CD14-positive monocyte (primary cell): ENCODE results near the gene PRKCA. TPM values are rescaled to one million over a fixed set of nuclear protein-coding genes. Genes with fewer than 3 reads are reported as not detected.

Experiments
- DNase-seq, 3 donors: peaks; one replicate each; pipeline ENCODE4 v3.0.0-alpha.2; 2011 to 2022
- H2AFZ ChIP-seq: 2 replicates; pipeline ENCODE4 v1.6.0; 2012; ENCODE audit warnings: mild to moderate bottlenecking, low read depth, low read length, inconsistent platforms; ENCODE audit not compliant: insufficient read depth, poor library complexity, severe bottlenecking
- H3K27ac ChIP-seq, 2 donors: 1 replicate in 1 of 2; 2 replicates in 1 of 2; pipeline ENCODE4 v1.5.1; 2012 to 2013; ENCODE audit warnings: low read length in 2 of 2, control low read depth in 1 of 2, inconsistent platforms in 1 of 2, low read depth in 1 of 2, mild to moderate bottlenecking in 1 of 2
- H3K27me3 ChIP-seq, 2 donors: one replicate each; pipeline versions ENCODE4 v1.6.0 to v1.6.1; 2011 to 2013; ENCODE audit warnings: low read length in 2 of 2; ENCODE audit not compliant: control insufficient read depth in 2 of 2, insufficient read depth in 2 of 2
- H3K36me3 ChIP-seq, 2 donors: replicated peaks in 1 of 2; 1 replicate in 1 of 2; 2 replicates in 1 of 2; pipeline versions ENCODE4 v1.5.1 to v1.6.1; 2012 to 2013; ENCODE audit warnings: low read length in 2 of 2, control low read depth in 1 of 2, inconsistent platforms in 1 of 2, mild to moderate bottlenecking in 1 of 2; ENCODE audit not compliant: insufficient read depth in 2 of 2, control insufficient read depth in 1 of 2
- H3K4me1 ChIP-seq, 2 donors: 1 replicate in 1 of 2; 2 replicates in 1 of 2; pipeline versions ENCODE4 v1.5.1 to v1.6.1; 2012 to 2013; ENCODE audit warnings: low read length in 2 of 2, control low read depth in 1 of 2, inconsistent platforms in 1 of 2, mild to moderate bottlenecking in 1 of 2, moderate library complexity in 1 of 2; ENCODE audit not compliant: insufficient read depth in 2 of 2, control insufficient read depth in 1 of 2
- H3K4me2 ChIP-seq: replicated peaks from 2 replicates; pipeline ENCODE3; 2012; ENCODE audit warnings: low read length, moderate library complexity, mild to moderate bottlenecking; ENCODE audit not compliant: poor library complexity, severe bottlenecking; ENCODE audit errors: extremely low read depth
- H3K4me3 ChIP-seq, 3 experiments: fragments of 200-600 bp in 1 of 3; sonication (generic) in 1 of 3; replicated peaks in 1 of 3; 1 replicate in 2 of 3; 2 replicates in 1 of 3; pipeline ENCODE4 v1.5.1; 2011 to 2013; ENCODE audit warnings: low read length in 3 of 3, mild to moderate bottlenecking in 3 of 3, control low read depth in 2 of 3, low read depth in 2 of 3, inconsistent platforms in 1 of 3, moderate library complexity in 1 of 3
- H3K79me2 ChIP-seq: 2 replicates; pipeline ENCODE4 v1.6.0; 2012; ENCODE audit warnings: mild to moderate bottlenecking, control low read depth, inconsistent platforms, low read length, moderate library complexity; ENCODE audit not compliant: insufficient read depth
- H3K9ac ChIP-seq: 2 replicates; pipeline ENCODE4 v1.6.0; 2017; ENCODE audit warnings: low read length, mild to moderate bottlenecking; ENCODE audit not compliant: insufficient read depth, poor library complexity, severe bottlenecking
- H3K9me3 ChIP-seq, 2 donors: replicated peaks in 1 of 2; 1 replicate in 1 of 2; 2 replicates in 1 of 2; pipeline versions ENCODE4 v1.5.1 to v1.6.1; 2012 to 2013; ENCODE audit warnings: low read length in 2 of 2, control low read depth in 1 of 2; ENCODE audit not compliant: control insufficient read depth in 1 of 2, insufficient read depth in 1 of 2
- H4K20me1 ChIP-seq: 2 replicates; pipeline ENCODE4 v1.6.0; 2012; ENCODE audit warnings: mild to moderate bottlenecking, low read length, control low read depth, moderate library complexity; ENCODE audit not compliant: insufficient read depth
- H3K27ac Mint-ChIP-seq, 7 donors: one replicate each; pipeline ENCODE4 v1.8.0; 2020; ENCODE audit warnings: mild to moderate bottlenecking in 7 of 7, mixed read lengths in 7 of 7, moderate library complexity in 6 of 7, inconsistent platforms in 2 of 7
- H3K27me3 Mint-ChIP-seq, 3 donors: one replicate each; pipeline ENCODE4 v1.8.0; 2021 to 2022; ENCODE audit warnings: low read depth in 3 of 3, mild to moderate bottlenecking in 3 of 3, mixed read lengths in 3 of 3, moderate library complexity in 3 of 3, inconsistent platforms in 1 of 3
- H3K36me3 Mint-ChIP-seq, 2 donors: one replicate each; pipeline ENCODE4 v1.8.0; 2020; ENCODE audit warnings: mixed read lengths in 2 of 2, inconsistent platforms in 1 of 2, mild to moderate bottlenecking in 1 of 2
- H3K4me1 Mint-ChIP-seq: one replicate; pipeline ENCODE4 v1.8.0; 2020; ENCODE audit warnings: mild to moderate bottlenecking, mixed read lengths
- H3K4me3 Mint-ChIP-seq, 2 donors: one replicate each; pipeline ENCODE4 v1.8.0; 2020; ENCODE audit warnings: mild to moderate bottlenecking in 2 of 2, mixed read lengths in 2 of 2, moderate library complexity in 1 of 2
- H3K9me3 Mint-ChIP-seq, 7 donors: one replicate each; pipeline ENCODE4 v1.8.0; 2020 to 2022; ENCODE audit warnings: mixed read lengths in 7 of 7, mild to moderate bottlenecking in 6 of 7, moderate library complexity in 6 of 7, inconsistent platforms in 2 of 7
- WGBS: methylation state at CpG from one replicate; pipeline ENCODE4 v1.1.5; 2013; ENCODE audit warnings: missing lambda C conversion rate; ENCODE audit not compliant: insufficient coverage; 5-methylcytosine and 5-hydroxymethylcytosine counted together
- intact Hi-C, 2 donors: fragments of 100-400 bp; cut with micrococcal nuclease; formaldehyde crosslinking; loops; one replicate each; pipeline versions ENCODE4 v1.15.0 to v1.15.1; 2023
- polyA plus RNA-seq, 3 donors: library from polyadenylated mRNA; depleted of rRNA in 1 of 3; unstranded in 2 of 3; stranded (reverse) in 1 of 3; fragments of 300-500 nt in 2 of 3; fragments of >200 nt in 1 of 3; fragmentation: Illumina TruSeq in 2 of 3; gene quantifications; 1 replicate in 2 of 3; 2 replicates in 1 of 3; pipeline ENCODE4 v1.2.3, GENCODE V29; 2012 to 2021
- TF ChIP-seq, protein P1 (sequence below): fragments of 200-600 bp; IDR thresholded peaks from one replicate; pipeline ENCODE4 v1.8.0; 2022; ENCODE audit warnings: antibody characterized with exemption, mild to moderate bottlenecking

Gene PRKCA
- polyA plus RNA-seq, 3 donors, result 0.22 to 7.1 (median 0.30) TPM

DNA sequence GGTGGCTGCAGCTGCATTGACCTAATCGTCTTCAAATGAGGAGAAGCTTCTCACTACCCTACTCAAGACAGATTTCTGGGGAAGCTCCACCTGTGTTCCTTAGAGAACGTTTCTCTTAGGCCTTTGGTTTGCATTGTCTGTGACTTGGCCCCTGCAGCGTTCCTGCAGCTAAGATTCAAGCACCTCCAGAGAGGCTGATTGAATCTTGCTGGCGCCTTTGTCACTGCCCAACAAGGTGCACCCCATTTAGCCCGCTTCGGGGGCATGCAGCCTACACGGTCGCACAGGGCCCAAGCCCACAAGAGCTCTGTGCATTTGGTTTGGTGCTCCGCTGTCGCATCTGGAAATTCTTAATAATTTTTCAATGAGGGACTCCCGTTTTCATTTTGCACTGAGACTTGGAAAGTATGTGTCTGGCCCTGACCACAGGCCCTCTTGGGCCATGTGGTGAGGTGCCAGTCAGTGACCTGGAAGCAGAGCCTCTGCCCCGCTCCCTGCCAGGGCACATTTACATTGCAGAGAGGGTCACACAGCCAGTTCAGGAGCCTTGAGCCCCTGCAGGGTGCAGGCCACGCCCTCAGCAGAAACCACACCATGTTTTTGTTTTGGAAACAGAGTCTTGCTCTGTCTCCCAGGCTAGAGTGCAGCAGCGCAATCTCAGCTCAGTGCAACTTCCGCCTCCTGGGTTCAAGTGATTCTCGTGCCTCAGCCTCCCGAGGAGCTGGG is 481.4 kb downstream of the PRKCA start:
- H3K27me3 ChIP-seq, result no peaks in the 10 kb centered on the region
- Mint-ChIP-seq H3K27me3 (peaks cover 0 to 5% (median 0%) of the 10 kb centered on the region in 3 donors), H3K4me1 (no peaks in the 10 kb centered on the region), H3K9me3 (peaks cover 0 to 1% (median 0%) of the 10 kb centered on the region in 7 donors), H3K4me3 (no peak overlapping the region), H3K27ac (no peak overlapping the region), H3K36me3 (peaks cover 35 to 42% of the 10 kb centered on the region in 2 donors)
- H2AFZ ChIP-seq, result no peak overlapping the region
- 97% methylated on average over 17 of the region's 17 CpGs for WGBS
- no peaks in the 10 kb centered on the region for H3K79me2 ChIP-seq
- peaks cover 11 to 44% of the 10 kb centered on the region in 2 donors for H3K36me3 ChIP-seq
- TF ChIP-seq, protein P1, sequence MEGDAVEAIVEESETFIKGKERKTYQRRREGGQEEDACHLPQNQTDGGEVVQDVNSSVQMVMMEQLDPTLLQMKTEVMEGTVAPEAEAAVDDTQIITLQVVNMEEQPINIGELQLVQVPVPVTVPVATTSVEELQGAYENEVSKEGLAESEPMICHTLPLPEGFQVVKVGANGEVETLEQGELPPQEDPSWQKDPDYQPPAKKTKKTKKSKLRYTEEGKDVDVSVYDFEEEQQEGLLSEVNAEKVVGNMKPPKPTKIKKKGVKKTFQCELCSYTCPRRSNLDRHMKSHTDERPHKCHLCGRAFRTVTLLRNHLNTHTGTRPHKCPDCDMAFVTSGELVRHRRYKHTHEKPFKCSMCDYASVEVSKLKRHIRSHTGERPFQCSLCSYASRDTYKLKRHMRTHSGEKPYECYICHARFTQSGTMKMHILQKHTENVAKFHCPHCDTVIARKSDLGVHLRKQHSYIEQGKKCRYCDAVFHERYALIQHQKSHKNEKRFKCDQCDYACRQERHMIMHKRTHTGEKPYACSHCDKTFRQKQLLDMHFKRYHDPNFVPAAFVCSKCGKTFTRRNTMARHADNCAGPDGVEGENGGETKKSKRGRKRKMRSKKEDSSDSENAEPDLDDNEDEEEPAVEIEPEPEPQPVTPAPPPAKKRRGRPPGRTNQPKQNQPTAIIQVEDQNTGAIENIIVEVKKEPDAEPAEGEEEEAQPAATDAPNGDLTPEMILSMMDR, result no peak
- no peak overlapping the region for H3K4me2 ChIP-seq
- no peak overlapping the region for H3K4me3 ChIP-seq
- intact Hi-C loops, result loop anchor here in 1 of 2 donors (5.0 kb wide), 1 partner anchor 48 kb away; no protein-coding TSS in a partner anchor
- H3K27ac ChIP-seq, result no peak overlapping the region
- H3K4me1 ChIP-seq, result no peaks in the 10 kb centered on the region
- no peaks in the 10 kb centered on the region for H3K9me3 ChIP-seq
- no peak for DNase-seq
- H4K20me1 ChIP-seq, result no peaks in the 10 kb centered on the region
- no peak overlapping the region for H3K9ac ChIP-seq

DNA sequence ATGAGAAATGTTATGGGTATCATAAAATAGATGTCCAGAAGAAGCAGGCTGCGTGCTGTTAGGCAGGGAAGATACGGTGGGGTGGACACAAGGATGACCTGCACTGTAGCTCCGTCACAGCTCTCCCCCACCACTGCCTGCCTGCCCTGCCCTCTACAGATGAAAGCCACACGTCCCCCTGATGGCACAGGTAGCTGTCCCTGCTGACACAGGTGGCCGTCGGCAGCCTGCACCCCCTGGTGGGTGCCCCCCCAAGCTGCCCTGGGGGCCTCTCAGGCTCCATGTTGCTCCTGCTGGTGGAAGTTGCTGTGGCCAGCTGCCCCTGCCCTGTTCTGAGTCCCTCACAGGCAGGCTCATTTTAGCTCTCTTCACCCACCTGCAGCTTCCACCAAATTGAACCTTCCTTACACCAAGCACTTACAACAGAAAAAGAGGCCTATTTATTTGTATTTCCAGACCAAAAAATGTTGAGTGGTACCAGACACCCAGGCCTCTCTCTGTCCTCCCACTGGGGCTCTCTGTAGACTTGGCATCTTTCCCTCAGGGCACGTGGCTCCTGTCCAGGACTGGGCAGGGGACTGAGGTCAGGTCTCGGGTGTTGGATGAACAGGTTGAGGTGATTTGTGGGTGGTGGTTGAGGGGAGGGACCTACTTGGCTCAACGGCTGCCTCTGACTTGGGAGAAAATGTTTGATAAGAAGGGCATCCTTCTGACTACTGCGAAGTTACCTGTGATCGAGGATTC is 482.4 kb downstream of the PRKCA start:
- H3K27ac Mint-ChIP-seq, result no peak overlapping the region
- Histone ChIP-seq H3K4me1 (no peaks in the 10 kb centered on the region), H3K27me3 (no peaks in the 10 kb centered on the region), H3K79me2 (no peaks in the 10 kb centered on the region), H4K20me1 (no peaks in the 10 kb centered on the region), H3K4me3 (no peak overlapping the region), H3K9ac (no peak overlapping the region), H3K36me3 (peaks cover 17 to 48% of the 10 kb centered on the region in 2 donors), H3K4me2 (no peak overlapping the region), H3K9me3 (no peaks in the 10 kb centered on the region), H2AFZ (no peak overlapping the region), H3K27ac (no peak overlapping the region)
- no peak for DNase-seq
- H3K9me3 Mint-ChIP-seq, result no peaks in the 10 kb centered on the region
- H3K4me3 Mint-ChIP-seq, result no peak overlapping the region
- intact Hi-C loops, result loop anchor here in 1 of 2 donors (5.0 kb wide), 1 partner anchor 48 kb away; no protein-coding TSS in a partner anchor
- TF ChIP-seq, protein P1, result no peak
- peaks cover 0 to 4% (median 2%) of the 10 kb centered on the region in 3 donors for H3K27me3 Mint-ChIP-seq
- no peaks in the 10 kb centered on the region for H3K4me1 Mint-ChIP-seq
- 98% methylated on average over 7 of the region's 11 CpGs for WGBS
- peaks cover 39 to 50% of the 10 kb centered on the region in 2 donors for H3K36me3 Mint-ChIP-seq
